Ishikawa (cell line): Measurements from ENCODE around the gene WDR89.

Source experiments
- CREB1 ChIP-seq: IDR thresholded peaks from 2 replicates; pipeline ENCODE4 v1.6.1; 2012; ENCODE audit warnings: low read depth
- TCF12 ChIP-seq: IDR thresholded peaks from 2 replicates; pipeline ENCODE4 v1.6.1; 2012; ENCODE audit warnings: low read depth
- TF ChIP-seq, protein P1 (sequence below): IDR thresholded peaks from 2 replicates; pipeline ENCODE4 v1.6.1; 2012

DNA sequence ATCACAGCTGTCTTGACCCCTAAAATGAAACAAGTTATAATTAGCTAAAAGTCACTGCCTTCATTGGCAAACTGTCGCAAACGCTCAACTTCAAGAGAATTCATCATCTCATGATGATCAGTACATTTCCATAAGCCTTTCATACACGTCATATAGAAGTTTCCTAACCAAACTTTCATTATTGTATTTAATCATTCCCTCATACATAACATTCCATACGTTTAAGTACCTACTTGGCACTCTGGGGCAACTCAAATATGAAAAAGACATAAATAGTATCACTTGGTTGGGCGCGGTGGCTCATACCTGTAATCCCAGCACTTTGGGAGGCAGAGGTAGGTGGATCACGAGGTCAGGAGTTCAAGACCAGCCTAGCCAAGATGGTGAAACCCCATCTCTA lies 86.1 kb downstream of the WDR89 start:
- TF ChIP-seq TCF12, result no peak
- TF ChIP-seq CREB1, result no peak
- TF ChIP-seq, protein P1, sequence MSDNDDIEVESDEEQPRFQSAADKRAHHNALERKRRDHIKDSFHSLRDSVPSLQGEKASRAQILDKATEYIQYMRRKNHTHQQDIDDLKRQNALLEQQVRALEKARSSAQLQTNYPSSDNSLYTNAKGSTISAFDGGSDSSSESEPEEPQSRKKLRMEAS, result no peak
